WERI-Rb-1 (cell line): ENCODE data around the gene COL23A1.

ENCODE experiments used
- DNase-seq: peaks from one replicate; pipeline ENCODE4 v3.0.0-alpha.2; 2020
- H3K27ac ChIP-seq: fragments of 250-450 bp; sonication (Bioruptor Pico); 2 replicates; pipeline ENCODE4 v1.5.1; 2020; ENCODE audit warnings: mild to moderate bottlenecking, moderate library complexity
- H3K27me3 ChIP-seq: fragments of 250-450 bp; sonication (Bioruptor Pico); 2 replicates; pipeline ENCODE4 v1.5.1; 2021; ENCODE audit warnings: mild to moderate bottlenecking, low read depth, moderate library complexity; ENCODE audit not compliant: insufficient read depth, severe bottlenecking
- H3K36me3 ChIP-seq: fragments of 250-450 bp; sonication (Bioruptor Pico); 2 replicates; pipeline ENCODE4 v1.5.1; 2020; ENCODE audit warnings: mild to moderate bottlenecking, moderate library complexity
- H3K4me3 ChIP-seq: 2 replicates; pipeline ENCODE4 v1.5.1; 2011; ENCODE audit warnings: low read depth, mild to moderate bottlenecking, control low read depth, low read length
- H3K9me3 ChIP-seq: fragments of 250-450 bp; sonication (Bioruptor Pico); 2 replicates; pipeline ENCODE4 v1.5.1; 2021; ENCODE audit warnings: mild to moderate bottlenecking, moderate library complexity; ENCODE audit not compliant: severe bottlenecking
- TF ChIP-seq, protein P1 (sequence below): IDR thresholded peaks from 2 replicates; pipeline ENCODE4 v1.5.1; 2011; ENCODE audit warnings: low read depth, mild to moderate bottlenecking, control low read depth, inconsistent platforms, low read length

The COL23A1 gene

DNA sequence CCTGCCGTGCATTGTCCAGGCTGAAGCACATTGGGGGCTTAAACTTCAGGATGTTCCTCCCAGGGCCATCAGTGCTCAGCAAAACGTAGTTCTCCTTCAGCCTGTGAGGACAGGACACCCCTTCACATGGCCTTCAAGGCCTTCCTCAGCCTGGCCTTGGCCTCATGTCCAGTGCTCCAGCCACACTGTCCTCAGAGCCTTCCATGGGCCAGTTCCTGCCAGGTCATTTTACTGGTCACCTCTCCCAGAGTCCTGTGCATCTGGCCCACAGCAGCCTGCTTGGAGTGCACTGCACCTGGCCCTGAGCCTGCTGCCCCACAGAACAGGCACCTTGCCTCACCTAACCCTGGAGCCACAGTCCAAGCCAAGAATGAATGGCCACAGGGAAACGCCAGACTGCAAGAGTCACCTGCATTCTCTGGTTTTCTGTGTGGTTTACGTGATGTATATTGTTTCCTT, 377.2 kb downstream of the COL23A1 start:
- peaks cover 82% of the 10 kb centered on the region for H3K36me3 ChIP-seq
- no peaks in the 10 kb centered on the region for H3K9me3 ChIP-seq
- H3K27me3 ChIP-seq, result no peaks in the 10 kb centered on the region
- no peak overlapping the region for H3K27ac ChIP-seq
- no peak for DNase-seq
- no peak overlapping the region for H3K4me3 ChIP-seq
- TF ChIP-seq, protein P1, sequence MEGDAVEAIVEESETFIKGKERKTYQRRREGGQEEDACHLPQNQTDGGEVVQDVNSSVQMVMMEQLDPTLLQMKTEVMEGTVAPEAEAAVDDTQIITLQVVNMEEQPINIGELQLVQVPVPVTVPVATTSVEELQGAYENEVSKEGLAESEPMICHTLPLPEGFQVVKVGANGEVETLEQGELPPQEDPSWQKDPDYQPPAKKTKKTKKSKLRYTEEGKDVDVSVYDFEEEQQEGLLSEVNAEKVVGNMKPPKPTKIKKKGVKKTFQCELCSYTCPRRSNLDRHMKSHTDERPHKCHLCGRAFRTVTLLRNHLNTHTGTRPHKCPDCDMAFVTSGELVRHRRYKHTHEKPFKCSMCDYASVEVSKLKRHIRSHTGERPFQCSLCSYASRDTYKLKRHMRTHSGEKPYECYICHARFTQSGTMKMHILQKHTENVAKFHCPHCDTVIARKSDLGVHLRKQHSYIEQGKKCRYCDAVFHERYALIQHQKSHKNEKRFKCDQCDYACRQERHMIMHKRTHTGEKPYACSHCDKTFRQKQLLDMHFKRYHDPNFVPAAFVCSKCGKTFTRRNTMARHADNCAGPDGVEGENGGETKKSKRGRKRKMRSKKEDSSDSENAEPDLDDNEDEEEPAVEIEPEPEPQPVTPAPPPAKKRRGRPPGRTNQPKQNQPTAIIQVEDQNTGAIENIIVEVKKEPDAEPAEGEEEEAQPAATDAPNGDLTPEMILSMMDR, result no peak

- no peaks in the 10 kb centered on the region for H3K9me3 ChIP-seq
- peaks cover 88% of the 10 kb centered on the region for H3K36me3 ChIP-seq
- no peak for DNase-seq
- TF ChIP-seq, protein P1, result no peak
- no peaks in the 10 kb centered on the region for H3K27me3 ChIP-seq
- no peak overlapping the region for H3K4me3 ChIP-seq
- no peak overlapping the region for H3K27ac ChIP-seq
These were observed 377.8 kb downstream of the COL23A1 start for GRCh38 chr5:178212241-178213002.

DNA sequence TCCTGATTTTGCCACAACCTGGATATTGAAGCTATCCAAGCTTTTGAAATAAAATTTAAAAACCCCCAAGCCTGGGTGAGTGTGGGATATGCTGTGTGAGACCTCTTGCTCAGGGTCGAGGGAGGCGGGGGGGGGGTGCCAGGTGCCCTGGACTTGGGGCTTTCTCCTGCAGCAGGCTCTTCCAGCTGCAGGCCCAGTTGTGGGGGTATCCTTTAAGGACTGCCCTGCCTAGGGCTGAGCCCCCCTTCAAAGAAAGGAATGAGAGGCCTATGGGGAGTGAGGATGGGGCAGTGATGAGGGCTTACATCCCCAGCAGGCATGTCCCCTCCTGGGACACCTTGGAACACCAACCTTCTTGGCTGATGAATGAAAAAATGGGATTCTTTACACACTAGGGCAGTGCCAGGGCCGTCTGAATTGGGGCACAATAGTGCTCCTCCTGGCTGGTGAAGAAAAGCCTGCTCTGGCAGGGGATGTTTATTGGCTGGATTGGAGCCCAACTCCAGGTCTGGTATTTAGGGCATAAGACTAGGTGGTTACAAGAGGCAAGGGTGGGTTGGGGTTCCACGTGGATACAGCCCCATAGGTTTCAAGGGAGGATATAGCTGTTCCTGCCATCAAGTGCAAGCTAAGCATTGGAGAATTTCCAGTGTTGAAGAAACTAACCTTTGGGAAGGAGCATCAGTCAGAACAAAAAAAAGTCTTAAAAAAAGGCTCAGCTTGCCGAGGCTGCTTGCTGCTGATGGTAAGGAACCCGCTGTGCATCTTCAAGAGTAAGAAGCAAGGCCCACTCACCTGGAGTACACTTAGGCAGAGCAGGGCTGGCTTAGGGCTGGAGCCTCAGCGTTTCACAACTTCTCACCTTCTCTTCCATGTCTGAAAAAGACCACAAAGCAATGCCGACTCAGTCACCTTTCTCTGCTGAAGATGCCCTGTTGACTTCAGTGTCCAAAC, 378.8 kb downstream of the COL23A1 start:
- peaks cover 93% of the 10 kb centered on the region for H3K36me3 ChIP-seq
- DNase-seq, result no peak
- H3K4me3 ChIP-seq, result no peak overlapping the region
- H3K9me3 ChIP-seq, result no peaks in the 10 kb centered on the region
- H3K27ac ChIP-seq, result no peak overlapping the region
- TF ChIP-seq, protein P1, result no peak
- no peaks in the 10 kb centered on the region for H3K27me3 ChIP-seq

DNA sequence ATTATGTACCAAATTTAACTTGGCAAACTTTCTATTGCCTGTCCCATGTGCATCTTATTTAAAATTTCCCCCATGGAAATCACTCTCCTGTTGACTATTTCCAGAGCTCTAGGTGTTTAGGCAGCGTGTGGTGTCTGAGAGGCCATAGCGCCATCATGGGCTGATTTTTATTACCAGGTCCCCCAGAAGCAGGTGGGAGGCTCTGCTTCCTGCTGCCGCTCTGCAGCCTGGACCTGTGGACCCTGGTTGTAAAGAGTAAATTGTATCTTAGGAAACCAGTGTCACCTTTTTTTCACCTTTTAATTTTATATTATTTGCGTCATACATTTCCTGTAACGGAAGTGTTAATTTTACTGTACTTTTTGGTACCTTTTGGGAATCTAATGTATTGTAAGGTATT, 379.5 kb downstream of the COL23A1 start:
- no peaks in the 10 kb centered on the region for H3K27me3 ChIP-seq
- DNase-seq, result no peak
- no peak overlapping the region for H3K27ac ChIP-seq
- TF ChIP-seq, protein P1, result no peak
- peaks cover 95% of the 10 kb centered on the region for H3K36me3 ChIP-seq
- no peaks in the 10 kb centered on the region for H3K9me3 ChIP-seq
- no peak overlapping the region for H3K4me3 ChIP-seq

DNA sequence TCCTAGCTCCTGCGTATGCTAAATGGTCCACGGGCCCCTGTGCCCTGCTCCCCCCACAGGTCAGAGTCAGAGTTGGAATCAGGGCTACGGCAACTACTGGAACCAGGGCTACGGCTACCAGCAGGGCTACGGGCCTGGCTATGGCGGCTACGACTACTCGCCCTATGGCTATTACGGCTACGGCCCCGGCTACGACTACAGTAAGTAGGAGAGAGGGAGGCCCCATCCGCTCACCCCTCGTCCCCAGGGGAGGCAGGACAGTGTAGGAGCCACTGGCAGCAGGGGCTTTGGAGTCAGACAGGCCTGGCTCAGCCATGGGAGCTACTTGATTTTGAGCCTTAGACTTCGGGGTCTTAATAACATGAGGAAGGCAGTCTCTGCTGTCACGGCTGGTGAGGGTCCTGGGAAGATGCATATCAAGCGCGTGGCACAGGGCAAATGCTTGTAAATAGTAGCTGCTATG, 380.1 kb downstream of the COL23A1 start:
- TF ChIP-seq, protein P1, result no peak
- no peak overlapping the region for H3K4me3 ChIP-seq
- no peaks in the 10 kb centered on the region for H3K9me3 ChIP-seq
- no peak overlapping the region for H3K27ac ChIP-seq
- no peaks in the 10 kb centered on the region for H3K27me3 ChIP-seq
- no peak for DNase-seq
- H3K36me3 ChIP-seq, result peaks cover 98% of the 10 kb centered on the region
